ENCODE data around the gene CXCL9. TPM values are rescaled to one million over a fixed set of nuclear protein-coding genes. Genes with fewer than 3 reads are reported as not detected.

Gene CXCL9
- total RNA-seq, 6 donors from 2014 or later: 0.89 to 6.6 (median 1.3) TPM; not detected in 1

DNA sequence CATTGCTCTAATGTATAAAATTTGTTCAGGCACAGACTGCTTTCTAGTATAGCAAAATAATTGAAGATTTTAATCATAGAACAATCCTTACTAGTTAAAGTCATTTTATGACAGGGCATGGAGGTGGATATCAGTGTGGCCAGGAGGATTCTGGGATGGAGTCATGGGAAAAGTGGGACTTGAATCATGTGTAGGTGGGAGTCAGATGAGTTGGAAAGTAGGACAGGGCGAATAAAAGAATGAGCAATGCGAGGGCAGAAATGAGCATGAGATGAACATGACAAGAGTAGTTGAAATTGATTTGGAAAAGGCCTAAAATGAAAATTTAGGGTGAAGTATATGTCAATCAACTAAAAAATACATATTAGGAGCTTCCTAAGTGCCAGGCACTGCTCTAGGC, 9.4 kb downstream of the CXCL9 start:
- H3K27ac ChIP-seq: no peak overlapping the region
- H3K36me3 ChIP-seq: no peaks in the 10 kb centered on the region
- H3K9me3 ChIP-seq: no peaks in the 10 kb centered on the region
- DNase-seq (no peak), ATAC-seq (ENCODE audit: low FRiP score in 2 of 2) (no peak)
- WGBS, 2 donors: 82 to 93% methylated on average over 2 of the region's 2 CpGs
- TF ChIP-seq POLR2AphosphoS5 (IDR thresholded peaks at IDR 0.05): no peak
- no peak for TF ChIP-seq EP300 (IDR thresholded peaks at IDR 0.05)
- TF ChIP-seq, protein P1, sequence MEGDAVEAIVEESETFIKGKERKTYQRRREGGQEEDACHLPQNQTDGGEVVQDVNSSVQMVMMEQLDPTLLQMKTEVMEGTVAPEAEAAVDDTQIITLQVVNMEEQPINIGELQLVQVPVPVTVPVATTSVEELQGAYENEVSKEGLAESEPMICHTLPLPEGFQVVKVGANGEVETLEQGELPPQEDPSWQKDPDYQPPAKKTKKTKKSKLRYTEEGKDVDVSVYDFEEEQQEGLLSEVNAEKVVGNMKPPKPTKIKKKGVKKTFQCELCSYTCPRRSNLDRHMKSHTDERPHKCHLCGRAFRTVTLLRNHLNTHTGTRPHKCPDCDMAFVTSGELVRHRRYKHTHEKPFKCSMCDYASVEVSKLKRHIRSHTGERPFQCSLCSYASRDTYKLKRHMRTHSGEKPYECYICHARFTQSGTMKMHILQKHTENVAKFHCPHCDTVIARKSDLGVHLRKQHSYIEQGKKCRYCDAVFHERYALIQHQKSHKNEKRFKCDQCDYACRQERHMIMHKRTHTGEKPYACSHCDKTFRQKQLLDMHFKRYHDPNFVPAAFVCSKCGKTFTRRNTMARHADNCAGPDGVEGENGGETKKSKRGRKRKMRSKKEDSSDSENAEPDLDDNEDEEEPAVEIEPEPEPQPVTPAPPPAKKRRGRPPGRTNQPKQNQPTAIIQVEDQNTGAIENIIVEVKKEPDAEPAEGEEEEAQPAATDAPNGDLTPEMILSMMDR (IDR thresholded peaks at IDR 0.05): no peak
- no peak for TF ChIP-seq POLR2A (IDR thresholded peaks at IDR 0.05)
- H3K27me3 ChIP-seq: no peaks in the 10 kb centered on the region
- H3K4me3 ChIP-seq: no peak overlapping the region
- H3K4me1 ChIP-seq: no peaks in the 10 kb centered on the region

DNA sequence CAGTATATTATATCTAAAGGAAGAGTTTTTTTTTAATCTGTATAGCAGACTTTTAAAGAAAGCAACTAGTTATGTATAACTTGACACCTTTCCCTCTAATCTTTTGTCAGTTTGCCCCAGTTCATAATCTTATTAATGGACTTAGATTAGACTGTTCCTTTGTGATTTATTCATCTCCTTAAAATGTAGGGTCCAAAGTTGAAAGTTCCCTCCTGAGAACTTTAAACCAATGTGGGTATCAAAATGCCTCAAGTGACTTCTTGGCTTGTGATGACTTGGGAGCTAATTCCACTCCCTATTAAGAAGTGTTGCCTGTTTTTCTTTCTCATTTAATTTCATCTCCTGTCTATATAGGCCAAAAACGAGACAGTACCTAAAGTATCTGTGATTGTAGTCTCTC, 10.2 kb downstream of the CXCL9 start:
- no peaks in the 10 kb centered on the region for H3K27me3 ChIP-seq
- 68% methylated on average over 1 of the region's 1 CpG for WGBS, 2 donors
- no peak overlapping the region for H3K4me3 ChIP-seq
- H3K36me3 ChIP-seq: no peaks in the 10 kb centered on the region
- DNase-seq: no peak
- H3K9me3 ChIP-seq: no peaks in the 10 kb centered on the region
- no peak for ATAC-seq (ENCODE audit: low FRiP score in 2 of 2)
- no peaks in the 10 kb centered on the region for H3K4me1 ChIP-seq
- H3K27ac ChIP-seq: no peak overlapping the region
- TF ChIP-seq POLR2A (IDR thresholded peaks at IDR 0.05) (no peak), EP300 (IDR thresholded peaks at IDR 0.05) (no peak), POLR2AphosphoS5 (IDR thresholded peaks at IDR 0.05) (no peak)
- TF ChIP-seq, protein P1 (IDR thresholded peaks at IDR 0.05): no peak

DNA sequence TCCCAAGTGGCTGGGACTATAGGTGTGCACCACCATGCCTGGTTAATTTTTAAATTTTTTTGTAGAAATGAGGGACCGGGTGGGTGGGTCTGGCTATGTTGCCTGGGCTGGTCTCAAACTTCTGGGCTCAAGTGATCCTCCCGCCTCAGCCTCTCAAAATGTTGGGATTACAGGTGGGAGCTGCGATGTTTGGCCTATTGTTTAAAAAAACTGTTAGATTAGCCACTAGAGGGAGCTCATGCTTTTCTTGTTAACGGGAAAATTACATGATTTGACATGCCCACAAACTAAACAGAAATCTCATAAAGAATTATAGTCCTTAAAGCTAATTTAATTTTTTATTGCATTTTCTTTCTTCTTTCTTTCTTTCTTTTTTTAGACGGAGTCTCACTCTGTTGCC, 11.6 kb downstream of the CXCL9 start:
- 8% methylated on average over 5 of the region's 5 CpGs for WGBS, 2 donors
- ATAC-seq (ENCODE audit: low FRiP score in 2 of 2): peak in 1 of 2 donors; percentile 68

DNA sequence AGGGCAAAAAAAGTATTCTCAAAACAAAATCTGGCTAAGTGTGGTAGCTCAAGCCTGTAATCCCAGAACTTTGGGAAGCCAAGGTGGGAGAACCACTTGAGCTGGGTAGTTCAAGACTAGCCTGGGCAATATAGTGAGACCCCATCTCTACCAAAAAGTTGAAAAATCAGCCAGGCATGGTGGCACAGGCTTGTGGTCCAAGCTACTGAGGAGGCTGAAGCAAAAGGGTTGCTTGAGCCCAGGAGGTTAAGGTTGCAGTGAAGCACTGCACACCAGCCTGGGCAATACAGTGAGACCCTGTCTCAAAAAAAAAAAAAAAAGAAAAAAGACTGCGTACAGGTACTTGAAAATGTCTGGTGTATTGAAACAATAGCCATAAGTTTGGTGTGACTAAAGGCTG, 14.8 kb downstream of the CXCL9 start:
- TF ChIP-seq, protein P1 (IDR thresholded peaks at IDR 0.05): no peak
- no peak for TF ChIP-seq POLR2AphosphoS5 (IDR thresholded peaks at IDR 0.05)
- TF ChIP-seq EP300 (IDR thresholded peaks at IDR 0.05): no peak
- no peak for TF ChIP-seq POLR2A (IDR thresholded peaks at IDR 0.05)
- DNase-seq (no peak), ATAC-seq (ENCODE audit: low FRiP score in 2 of 2) (no peak)
- H3K9me3 ChIP-seq: no peaks in the 10 kb centered on the region
- no peaks in the 10 kb centered on the region for H3K27me3 ChIP-seq
- peaks cover 7 to 27% (median 16%) of the 10 kb centered on the region in 4 donors for H3K4me1 ChIP-seq
- no peak overlapping the region for H3K4me3 ChIP-seq
- no peaks in the 10 kb centered on the region for H3K36me3 ChIP-seq
- 92 to 93% methylated on average over 1 of the region's 1 CpG for WGBS, 2 donors
- H3K27ac ChIP-seq: no peak overlapping the region

More for the DNA sequence above, 11.6 kb downstream of the CXCL9 start:
- Histone ChIP-seq H3K9me3 (no peaks in the 10 kb centered on the region), H3K27ac (no peak overlapping the region), H3K27me3 (no peaks in the 10 kb centered on the region), H3K4me3 (no peak overlapping the region), H3K36me3 (no peaks in the 10 kb centered on the region), H3K4me1 (peaks cover 0 to 5% (median 2%) of the 10 kb centered on the region in 4 donors)
- no peak for DNase-seq
- TF ChIP-seq, protein P1 (IDR thresholded peaks at IDR 0.05): peak; percentile 45 to 63 (median 52)
- TF ChIP-seq POLR2AphosphoS5 (IDR thresholded peaks at IDR 0.05): no peak

DNA sequence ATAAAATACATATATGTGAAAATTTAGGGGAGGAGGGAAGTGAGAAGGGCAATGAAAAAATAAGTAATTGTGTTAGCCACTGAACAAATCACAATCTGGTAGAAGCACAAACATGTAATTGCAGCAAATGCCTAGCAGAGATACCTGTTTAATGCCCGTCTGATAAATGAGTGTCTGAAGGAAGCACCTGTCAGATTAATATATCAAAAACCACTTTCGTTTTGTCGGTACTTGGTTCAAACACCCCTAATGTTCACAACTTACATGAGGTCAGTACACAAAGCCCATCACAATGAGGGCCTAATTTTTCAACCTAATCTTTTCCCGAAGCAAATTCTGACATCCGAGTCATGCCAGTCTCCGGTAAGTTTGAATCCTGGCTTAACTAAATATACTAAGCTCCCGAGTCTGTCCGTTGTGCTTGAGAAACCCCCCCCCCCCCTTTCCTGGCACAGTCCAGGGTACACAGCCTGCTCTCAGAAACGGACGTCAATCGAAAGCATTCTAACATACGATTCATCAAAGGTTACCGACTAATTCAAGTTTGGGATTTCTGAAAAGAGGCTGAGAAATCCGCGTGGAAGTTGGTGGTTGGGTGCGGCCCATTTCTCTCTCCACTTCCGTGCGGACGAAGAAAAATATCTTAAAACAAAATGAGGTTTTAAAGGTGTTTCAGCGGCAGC, 17.3 kb downstream of the CXCL9 start:
- ATAC-seq (ENCODE audit: low FRiP score in 2 of 2): peak in 1 of 2 donors; percentile 11
- DNase-seq: no peak
- H3K4me1 ChIP-seq: peaks cover 7 to 27% (median 16%) of the 10 kb centered on the region in 4 donors

More for the DNA sequence above, 17.3 kb downstream of the CXCL9 start:
- 1% methylated on average over 18 to 20 of the region's 20 CpGs for WGBS, 2 donors
- no peaks in the 10 kb centered on the region for H3K9me3 ChIP-seq
- H3K36me3 ChIP-seq: no peaks in the 10 kb centered on the region
- peak overlapping the region; percentile 75 to 83 (median 82) for H3K4me3 ChIP-seq
- no peak for TF ChIP-seq POLR2A (IDR thresholded peaks at IDR 0.05)
- TF ChIP-seq, protein P1 (IDR thresholded peaks at IDR 0.05): no peak
- H3K27ac ChIP-seq: peak overlapping the region; percentile 64 to 81 (median 68)
- H3K27me3 ChIP-seq: no peaks in the 10 kb centered on the region
